DND-41 (cell line): ENCODE data around the gene AHCY.

Experiments used
- ATAC-seq: fragments of 200-7000 bp; cut with Tn5 transposase; 3 replicates; pipeline ENCODE4 v1.9.1; 2021; ENCODE audit warnings: low read depth; ENCODE audit not compliant: insufficient read depth
- DNase-seq: peaks from one replicate; pipeline ENCODE4 v3.0.0-alpha.2; 2020
- H2AFZ ChIP-seq: 2 replicates; pipeline ENCODE4 v1.6.0; 2012; ENCODE audit warnings: low read depth, low read length
- H3K27ac ChIP-seq: 2 replicates; pipeline ENCODE4 v1.5.1; 2012; ENCODE audit warnings: low read length, inconsistent platforms
- H3K27me3 ChIP-seq: fragments of 200-600 bp; sonication (generic); 2 replicates; pipeline ENCODE4 v1.6.0; 2012; ENCODE audit warnings: low read length, mild to moderate bottlenecking, inconsistent platforms; ENCODE audit not compliant: insufficient read depth, poor library complexity
- H3K36me3 ChIP-seq: 2 replicates; pipeline ENCODE4 v1.5.1; 2012; ENCODE audit warnings: low read length, inconsistent platforms; ENCODE audit not compliant: insufficient read depth
- H3K4me1 ChIP-seq: 2 replicates; pipeline ENCODE4 v1.5.1; 2012; ENCODE audit warnings: mild to moderate bottlenecking, low read length; ENCODE audit not compliant: insufficient read depth
- H3K4me2 ChIP-seq: 2 replicates; pipeline ENCODE4 v1.6.0; 2012; ENCODE audit warnings: mild to moderate bottlenecking, moderate library complexity, low read length, inconsistent platforms; ENCODE audit not compliant: insufficient read depth
- H3K4me3 ChIP-seq, 2 experiments: fragments of 200-600 bp in 1 of 2; shearing (Covaris generic) in 1 of 2; 2 replicates each; pipeline ENCODE4 v1.5.1; 2012 to 2016; ENCODE audit warnings: inconsistent platforms in 2 of 2, low read length in 2 of 2, mild to moderate bottlenecking in 2 of 2, low read depth in 1 of 2, moderate library complexity in 1 of 2
- H3K79me2 ChIP-seq: 2 replicates; pipeline ENCODE4 v1.6.0; 2012; ENCODE audit warnings: low read length, inconsistent platforms; ENCODE audit not compliant: insufficient read depth
- H3K9ac ChIP-seq: 2 replicates; pipeline ENCODE4 v1.6.0; 2012; ENCODE audit warnings: low read depth, mild to moderate bottlenecking, inconsistent platforms, low read length, moderate library complexity
- H3K9me3 ChIP-seq: 2 replicates; pipeline ENCODE4 v1.5.1; 2012; ENCODE audit warnings: low read length, moderate library complexity, mild to moderate bottlenecking, inconsistent platforms; ENCODE audit not compliant: insufficient read depth, severe bottlenecking
- H4K20me1 ChIP-seq: 2 replicates; pipeline ENCODE4 v1.6.0; 2012; ENCODE audit warnings: low read length; ENCODE audit not compliant: insufficient read depth
- EZH2 ChIP-seq: IDR thresholded peaks from 3 replicates; pipeline ENCODE4 v1.6.1; 2012; ENCODE audit warnings: borderline replicate concordance, low read depth, mild to moderate bottlenecking, moderate library complexity, low read length, inconsistent platforms; ENCODE audit not compliant: severe bottlenecking
- TF ChIP-seq, protein P1 (sequence below): IDR thresholded peaks from 2 replicates; pipeline ENCODE4 v1.5.1; 2012; ENCODE audit warnings: borderline replicate concordance, low read length, moderate library complexity, mild to moderate bottlenecking; ENCODE audit not compliant: poor library complexity, severe bottlenecking; ENCODE audit errors: extremely low read depth

The AHCY gene

GRCh38 chr20:34240693-34241615 lies 62.2 kb downstream of the AHCY start, which contains the start of gene ASIP:
Gene ASIP (plus strand): TSS chr20:34241423. CDS start chr20:34260375, 18,952 bp downstream.
- Histone ChIP-seq H3K9ac (peak within 1 kb of the TSS; percentile 33), H3K27ac (peak within 1 kb of the TSS; percentile 49), H3K4me2 (peak within 1 kb of the TSS; percentile 59), H3K9me3 (no peaks in the 10 kb centered on the region), H3K4me1 (peaks cover 24% of the 10 kb centered on the region), H2AFZ (peak within 1 kb of the TSS; percentile 68), H3K4me3 (peak within 1 kb of the TSS in 1 of 2 experiments; percentile 37; a peak in 2 of 4 replicates), H3K79me2 (no peaks in the 10 kb centered on the region), H4K20me1 (no peaks in the 10 kb centered on the region), H3K36me3 (no peaks in the 10 kb centered on the region), H3K27me3 (no peaks in the 10 kb centered on the region)
- TF ChIP-seq, protein P1, sequence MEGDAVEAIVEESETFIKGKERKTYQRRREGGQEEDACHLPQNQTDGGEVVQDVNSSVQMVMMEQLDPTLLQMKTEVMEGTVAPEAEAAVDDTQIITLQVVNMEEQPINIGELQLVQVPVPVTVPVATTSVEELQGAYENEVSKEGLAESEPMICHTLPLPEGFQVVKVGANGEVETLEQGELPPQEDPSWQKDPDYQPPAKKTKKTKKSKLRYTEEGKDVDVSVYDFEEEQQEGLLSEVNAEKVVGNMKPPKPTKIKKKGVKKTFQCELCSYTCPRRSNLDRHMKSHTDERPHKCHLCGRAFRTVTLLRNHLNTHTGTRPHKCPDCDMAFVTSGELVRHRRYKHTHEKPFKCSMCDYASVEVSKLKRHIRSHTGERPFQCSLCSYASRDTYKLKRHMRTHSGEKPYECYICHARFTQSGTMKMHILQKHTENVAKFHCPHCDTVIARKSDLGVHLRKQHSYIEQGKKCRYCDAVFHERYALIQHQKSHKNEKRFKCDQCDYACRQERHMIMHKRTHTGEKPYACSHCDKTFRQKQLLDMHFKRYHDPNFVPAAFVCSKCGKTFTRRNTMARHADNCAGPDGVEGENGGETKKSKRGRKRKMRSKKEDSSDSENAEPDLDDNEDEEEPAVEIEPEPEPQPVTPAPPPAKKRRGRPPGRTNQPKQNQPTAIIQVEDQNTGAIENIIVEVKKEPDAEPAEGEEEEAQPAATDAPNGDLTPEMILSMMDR, result no peak
- TF ChIP-seq EZH2, result no peak
- ATAC-seq (peak; percentile 94), DNase-seq (peak; percentile 65)

DNA sequence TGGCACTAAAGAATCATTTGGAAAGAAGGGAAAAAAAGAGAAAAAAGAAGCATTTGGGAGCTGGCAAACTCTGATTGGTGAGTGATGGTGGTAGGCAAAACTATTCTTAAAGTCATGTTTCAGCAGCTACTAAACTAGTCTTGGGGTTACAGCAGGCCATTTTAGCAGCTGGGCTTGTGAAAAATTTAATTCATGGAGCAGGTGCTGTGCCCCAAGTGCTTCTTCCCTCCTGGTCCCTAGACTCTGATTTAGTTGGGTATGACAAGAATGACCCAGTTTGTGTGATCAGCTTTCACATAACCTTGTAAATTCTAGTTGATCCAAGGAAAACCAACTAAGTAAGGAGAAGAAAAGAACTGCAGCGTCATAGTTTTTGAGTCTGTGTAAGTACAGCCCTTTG lies 63.0 kb downstream of the AHCY start:
- Histone ChIP-seq H3K27ac (no peak overlapping the region), H4K20me1 (no peaks in the 10 kb centered on the region), H3K27me3 (no peaks in the 10 kb centered on the region), H3K36me3 (no peaks in the 10 kb centered on the region), H2AFZ (no peak overlapping the region; the same call in 1 of the 2 replicates), H3K4me2 (peak overlapping the region; percentile 59), H3K9me3 (no peaks in the 10 kb centered on the region), H3K79me2 (no peaks in the 10 kb centered on the region), H3K4me1 (peaks cover 24% of the 10 kb centered on the region), H3K4me3 (no peak overlapping the region), H3K9ac (no peak overlapping the region)
- no peak for TF ChIP-seq EZH2
- TF ChIP-seq, protein P1, result no peak
- DNase-seq (no peak), ATAC-seq (no peak)

GRCh38 chr20:34237942-34238341 lies 65.2 kb downstream of the AHCY start:
- H3K4me2 ChIP-seq, result no peak overlapping the region
- H3K9me3 ChIP-seq, result no peaks in the 10 kb centered on the region
- peaks cover 24% of the 10 kb centered on the region for H3K4me1 ChIP-seq
- no peaks in the 10 kb centered on the region for H4K20me1 ChIP-seq
- no peaks in the 10 kb centered on the region for H3K27me3 ChIP-seq
- no peak for TF ChIP-seq EZH2
- TF ChIP-seq, protein P1, result no peak
- H2AFZ ChIP-seq, result no peak overlapping the region
- no peak overlapping the region for H3K4me3 ChIP-seq
- no peaks in the 10 kb centered on the region for H3K79me2 ChIP-seq
- DNase-seq (no peak), ATAC-seq (no peak)
- H3K9ac ChIP-seq, result no peak overlapping the region
- no peaks in the 10 kb centered on the region for H3K36me3 ChIP-seq
- H3K27ac ChIP-seq, result no peak overlapping the region
